ENCODE results near the gene NRL. TPM values are rescaled to one million over a fixed set of nuclear protein-coding genes. Genes with fewer than 3 reads are reported as not detected.

The NRL gene
- total RNA-seq, 1 experiment from 2014 or later, result 0.66 TPM

DNA sequence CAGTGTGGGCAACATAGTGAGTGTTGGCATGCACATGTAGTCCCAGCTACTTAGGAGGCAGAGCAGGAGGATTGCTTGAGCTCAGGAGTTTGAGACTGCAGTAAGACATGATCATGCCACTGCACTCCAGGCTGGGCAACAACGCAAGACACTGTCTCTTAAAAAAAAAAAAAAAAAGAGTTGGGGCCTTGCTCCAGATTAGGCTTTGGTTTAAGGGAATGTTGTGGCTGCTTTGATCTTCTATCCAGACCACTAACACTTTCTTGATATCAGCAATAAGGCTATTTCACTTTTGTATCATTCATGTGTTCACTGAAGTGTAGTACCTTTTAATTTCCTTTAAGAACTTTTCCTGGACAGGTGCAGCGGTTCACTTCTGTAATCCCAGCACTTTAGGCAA lies 12.9 kb upstream of the NRL start (continued):
- TF ChIP-seq, protein P1, sequence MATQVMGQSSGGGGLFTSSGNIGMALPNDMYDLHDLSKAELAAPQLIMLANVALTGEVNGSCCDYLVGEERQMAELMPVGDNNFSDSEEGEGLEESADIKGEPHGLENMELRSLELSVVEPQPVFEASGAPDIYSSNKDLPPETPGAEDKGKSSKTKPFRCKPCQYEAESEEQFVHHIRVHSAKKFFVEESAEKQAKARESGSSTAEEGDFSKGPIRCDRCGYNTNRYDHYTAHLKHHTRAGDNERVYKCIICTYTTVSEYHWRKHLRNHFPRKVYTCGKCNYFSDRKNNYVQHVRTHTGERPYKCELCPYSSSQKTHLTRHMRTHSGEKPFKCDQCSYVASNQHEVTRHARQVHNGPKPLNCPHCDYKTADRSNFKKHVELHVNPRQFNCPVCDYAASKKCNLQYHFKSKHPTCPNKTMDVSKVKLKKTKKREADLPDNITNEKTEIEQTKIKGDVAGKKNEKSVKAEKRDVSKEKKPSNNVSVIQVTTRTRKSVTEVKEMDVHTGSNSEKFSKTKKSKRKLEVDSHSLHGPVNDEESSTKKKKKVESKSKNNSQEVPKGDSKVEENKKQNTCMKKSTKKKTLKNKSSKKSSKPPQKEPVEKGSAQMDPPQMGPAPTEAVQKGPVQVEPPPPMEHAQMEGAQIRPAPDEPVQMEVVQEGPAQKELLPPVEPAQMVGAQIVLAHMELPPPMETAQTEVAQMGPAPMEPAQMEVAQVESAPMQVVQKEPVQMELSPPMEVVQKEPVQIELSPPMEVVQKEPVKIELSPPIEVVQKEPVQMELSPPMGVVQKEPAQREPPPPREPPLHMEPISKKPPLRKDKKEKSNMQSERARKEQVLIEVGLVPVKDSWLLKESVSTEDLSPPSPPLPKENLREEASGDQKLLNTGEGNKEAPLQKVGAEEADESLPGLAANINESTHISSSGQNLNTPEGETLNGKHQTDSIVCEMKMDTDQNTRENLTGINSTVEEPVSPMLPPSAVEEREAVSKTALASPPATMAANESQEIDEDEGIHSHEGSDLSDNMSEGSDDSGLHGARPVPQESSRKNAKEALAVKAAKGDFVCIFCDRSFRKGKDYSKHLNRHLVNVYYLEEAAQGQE (IDR thresholded peaks at IDR 0.05; ENCODE audit: low read depth), result no peak
- TF ChIP-seq TCF7L2 (IDR thresholded peaks at IDR 0.05; ENCODE audit: borderline replicate concordance, extremely low read depth, insufficient read depth, insufficient read length), result no peak

DNA sequence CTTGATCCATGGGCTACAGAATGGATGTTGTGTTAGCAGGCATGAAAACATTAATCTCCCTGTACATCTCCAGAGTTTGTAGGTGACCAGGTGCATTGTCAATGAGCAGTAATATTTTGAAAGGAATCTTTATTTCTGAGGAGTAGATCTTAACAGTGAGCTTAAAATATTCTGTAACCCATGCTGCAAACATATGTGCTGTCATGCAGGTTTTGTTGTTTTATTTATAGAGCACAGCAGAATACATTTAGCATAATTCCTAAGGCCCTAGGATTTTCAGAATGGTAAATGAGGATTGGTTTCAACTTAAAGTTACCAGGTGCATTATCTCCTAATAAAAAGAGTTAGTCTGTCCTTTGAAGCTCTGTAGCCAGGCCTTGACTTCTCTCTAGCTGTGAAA lies 12.2 kb upstream of the NRL start:
- no TSS peak for BruUV-seq (replicated peaks)
- H3K27me3 ChIP-seq (ENCODE audit: insufficient read depth, low read length), result no peaks in the 10 kb centered on the region
- ATAC-seq, result no peak
- no peaks in the 10 kb centered on the region for H3K9me2 ChIP-seq (ENCODE audit: insufficient read depth)
- peaks cover 0 to 7% of the 10 kb centered on the region in 2 experiments; a peak in 2 of 4 replicates for H3K36me3 ChIP-seq (ENCODE audit: control insufficient read depth in 1 of 2, insufficient read depth in 2 of 2, low read length in 2 of 2)
- DNase-seq (ENCODE audit: low read depth, low spot score), result no peak
- no peak overlapping the region for H3K4me3 ChIP-seq (replicated peaks in 1 of 2; ENCODE audit: low read depth in 1 of 2, low read length in 2 of 2)
- ChIA-PET RAD21 (ENCODE audit: low non-redundant PET in 1 of 2, low total read pairs in 2 of 2, uncharacterized antibody in 2 of 2, unreplicated experiment in 2 of 2) (interaction anchor here in 1 of 2 experiments (0.7 kb wide), 1 partner anchor 13 kb away, joined by 3 read pairs; no protein-coding TSS in a partner anchor), POLR2A (interaction anchor here (0.6 to 1.9 kb wide), 3 partner anchors 9 to 26 kb away, joined by 3 to 8 read pairs (median 5); partner anchors contain the start of genes EMC9 and PSME1), CTCF (interaction anchor here (0.8 kb wide), 1 partner anchor 69 kb away, joined by 3 read pairs; no protein-coding TSS in a partner anchor)
- H3K9ac ChIP-seq (ENCODE audit: low read length), result no peak overlapping the region
- H3K4me1 ChIP-seq (ENCODE audit: control insufficient read depth in 1 of 2, insufficient read depth in 2 of 2, low read length in 2 of 2), result no peaks in the 10 kb centered on the region
- no peaks in the 10 kb centered on the region for H3K79me2 ChIP-seq (ENCODE audit: insufficient read depth, low read length)
- H3K4me2 ChIP-seq (ENCODE audit: low read length), result no peak overlapping the region
- H3K27ac ChIP-seq (ENCODE audit: low read depth, low read length), result no peak overlapping the region
- no peaks in the 10 kb centered on the region for H4K20me1 ChIP-seq (ENCODE audit: insufficient read depth)
- TF ChIP-seq RAD21 (IDR thresholded peaks at IDR 0.05; ENCODE audit: low read depth), result no peak
- TF ChIP-seq, protein P2, sequence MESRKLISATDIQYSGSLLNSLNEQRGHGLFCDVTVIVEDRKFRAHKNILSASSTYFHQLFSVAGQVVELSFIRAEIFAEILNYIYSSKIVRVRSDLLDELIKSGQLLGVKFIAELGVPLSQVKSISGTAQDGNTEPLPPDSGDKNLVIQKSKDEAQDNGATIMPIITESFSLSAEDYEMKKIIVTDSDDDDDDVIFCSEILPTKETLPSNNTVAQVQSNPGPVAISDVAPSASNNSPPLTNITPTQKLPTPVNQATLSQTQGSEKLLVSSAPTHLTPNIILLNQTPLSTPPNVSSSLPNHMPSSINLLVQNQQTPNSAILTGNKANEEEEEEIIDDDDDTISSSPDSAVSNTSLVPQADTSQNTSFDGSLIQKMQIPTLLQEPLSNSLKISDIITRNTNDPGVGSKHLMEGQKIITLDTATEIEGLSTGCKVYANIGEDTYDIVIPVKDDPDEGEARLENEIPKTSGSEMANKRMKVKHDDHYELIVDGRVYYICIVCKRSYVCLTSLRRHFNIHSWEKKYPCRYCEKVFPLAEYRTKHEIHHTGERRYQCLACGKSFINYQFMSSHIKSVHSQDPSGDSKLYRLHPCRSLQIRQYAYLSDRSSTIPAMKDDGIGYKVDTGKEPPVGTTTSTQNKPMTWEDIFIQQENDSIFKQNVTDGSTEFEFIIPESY (IDR thresholded peaks at IDR 0.05; ENCODE audit: extremely low read depth, insufficient replicate concordance, low read length), result no peak
- no peak for TF ChIP-seq CEBPB (IDR thresholded peaks at IDR 0.05; ENCODE audit: low read depth)
- H2AFZ ChIP-seq (ENCODE audit: low read depth, low read length, poor library complexity, severe bottlenecking), result no peak overlapping the region
- intact Hi-C loops (cut with micrococcal nuclease), result no loop called here
- H3K9me3 ChIP-seq (ENCODE audit: control insufficient read depth in 1 of 2, insufficient read depth in 1 of 2, low read depth in 1 of 2, low read length in 2 of 2), result no peaks in the 10 kb centered on the region

All from HCT116 (cell line).